ENCODE data around the gene SLC1A2. TPM values are rescaled to one million over a fixed set of nuclear protein-coding genes. Genes with fewer than 3 reads are reported as not detected.

SLC1A2 gene
- total RNA-seq, 4 donors from 2014 or later: 0.22 to 0.60 (median 0.41) TPM

DNA sequence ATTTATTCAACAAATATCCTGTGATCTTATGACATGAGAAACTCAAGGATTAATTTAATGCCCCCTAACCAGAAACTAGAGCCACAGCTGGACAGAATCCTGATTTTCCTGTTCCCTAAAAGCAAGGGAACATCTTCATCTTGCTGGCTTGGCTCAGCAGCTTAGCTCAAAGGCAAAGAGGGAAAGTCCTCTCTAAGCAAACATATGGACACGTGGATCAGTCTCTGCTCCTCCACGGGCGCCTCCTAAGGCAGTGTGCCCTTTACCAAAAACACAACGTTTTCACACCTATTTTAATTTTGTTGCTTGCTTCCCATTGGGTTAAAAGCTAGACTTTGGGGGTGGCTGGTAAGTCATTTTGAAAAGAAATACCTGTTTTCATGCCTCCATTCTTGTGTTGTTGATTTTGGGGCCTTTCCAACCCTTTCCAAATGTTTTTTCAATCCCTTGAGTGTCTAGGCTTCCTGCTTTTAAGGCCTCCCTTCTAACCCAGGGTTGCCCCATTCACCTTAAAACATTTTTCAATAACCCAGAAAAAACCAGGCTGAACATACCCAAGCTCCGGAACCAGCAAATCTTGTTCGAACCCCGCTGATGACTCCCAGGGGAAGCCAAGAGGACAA, 15.5 kb downstream of the SLC1A2 start:
- Histone ChIP-seq H3K27ac (no peak overlapping the region), H3K27me3 (peaks cover 0 to 4% of the 10 kb centered on the region in 2 donors), H3K9me3 (no peaks in the 10 kb centered on the region), H3K36me3 (no peaks in the 10 kb centered on the region), H3K4me1 (peaks cover 0 to 11% (median 0%) of the 10 kb centered on the region in 4 donors), H3K4me3 (no peak overlapping the region)
- WGBS, 2 donors: 70 to 81% methylated on average over 7 of the region's 7 CpGs
- TF ChIP-seq EP300 (IDR thresholded peaks at IDR 0.05) (no peak), CTCF (IDR thresholded peaks at IDR 0.05) (no peak), POLR2A (IDR thresholded peaks at IDR 0.05) (no peak)
- DNase-seq (ENCODE audit: low spot score in 2 of 2): no peak

GRCh38 chr11:35402751-35403660, 16.4 kb downstream of the SLC1A2 start:
- Histone ChIP-seq H3K36me3 (no peaks in the 10 kb centered on the region), H3K9me3 (no peaks in the 10 kb centered on the region), H3K27me3 (peaks cover 0 to 4% of the 10 kb centered on the region in 2 donors), H3K4me3 (no peak overlapping the region), H3K4me1 (peaks cover 0 to 11% (median 0%) of the 10 kb centered on the region in 4 donors), H3K27ac (no peak overlapping the region)
- no peak for DNase-seq (ENCODE audit: low spot score in 2 of 2)
- TF ChIP-seq EP300 (IDR thresholded peaks at IDR 0.05): no peak
- TF ChIP-seq CTCF (IDR thresholded peaks at IDR 0.05): no peak
- no peak for TF ChIP-seq POLR2A (IDR thresholded peaks at IDR 0.05)
- WGBS, 2 donors: 91% methylated on average over 9 of the region's 9 CpGs

DNA sequence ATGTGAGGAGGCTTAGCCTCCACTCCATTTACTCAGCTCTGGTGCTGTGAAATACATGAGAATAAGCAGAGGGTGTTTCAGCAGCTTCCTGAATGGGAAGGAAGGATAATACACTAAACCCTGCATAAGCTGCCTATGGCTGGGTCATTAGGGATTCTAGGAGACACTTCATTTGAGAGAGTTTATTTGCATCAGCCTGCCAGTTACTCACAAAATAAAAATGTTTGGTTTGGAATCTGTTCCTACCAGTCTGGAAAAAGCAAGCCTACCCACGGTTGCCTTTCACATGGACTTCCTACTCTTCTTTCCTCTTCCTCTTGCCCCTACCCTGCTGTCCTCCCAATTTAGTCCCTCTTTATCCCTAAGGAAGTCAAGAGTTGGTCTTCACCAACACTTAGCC, 20.5 kb downstream of the SLC1A2 start:
- H3K27me3 ChIP-seq: no peaks in the 10 kb centered on the region
- 34 to 71% methylated on average over 1 of the region's 1 CpG for WGBS, 2 donors
- no peak overlapping the region for H3K4me3 ChIP-seq
- H3K9me3 ChIP-seq: peaks cover 0 to 6% (median 0%) of the 10 kb centered on the region in 4 donors
- no peak overlapping the region for H3K27ac ChIP-seq
- H3K4me1 ChIP-seq: no peaks in the 10 kb centered on the region
- TF ChIP-seq EP300 (IDR thresholded peaks at IDR 0.05): no peak
- no peaks in the 10 kb centered on the region for H3K36me3 ChIP-seq
- DNase-seq (ENCODE audit: low spot score in 2 of 2): no peak

- WGBS, 2 donors: 87 to 88% methylated on average over 5 of the region's 5 CpGs
- Histone ChIP-seq H3K36me3 (no peaks in the 10 kb centered on the region), H3K9me3 (peaks cover 0 to 6% (median 0%) of the 10 kb centered on the region in 4 donors), H3K27ac (no peak overlapping the region), H3K4me1 (peaks cover 0 to 13% (median 10%) of the 10 kb centered on the region in 4 donors), H3K4me3 (no peak overlapping the region), H3K27me3 (no peaks in the 10 kb centered on the region)
- no peak for DNase-seq (ENCODE audit: low spot score in 2 of 2)
- no peak for TF ChIP-seq EP300 (IDR thresholded peaks at IDR 0.05)
- no peak for TF ChIP-seq POLR2A (IDR thresholded peaks at IDR 0.05)
- TF ChIP-seq CTCF (IDR thresholded peaks at IDR 0.05): no peak
These were observed 24.4 kb downstream of the SLC1A2 start for GRCh38 chr11:35394941-35395340.

GRCh38 chr11:35393098-35393497, 26.3 kb downstream of the SLC1A2 start:
- 67 to 74% methylated on average over 4 of the region's 4 CpGs for WGBS, 2 donors
- H3K27ac ChIP-seq: no peak overlapping the region
- no peak overlapping the region for H3K4me3 ChIP-seq
- no peaks in the 10 kb centered on the region for H3K27me3 ChIP-seq
- H3K9me3 ChIP-seq: peaks cover 0 to 6% (median 0%) of the 10 kb centered on the region in 4 donors
- no peak for DNase-seq (ENCODE audit: low spot score in 2 of 2)
- peaks cover 0 to 13% (median 10%) of the 10 kb centered on the region in 4 donors for H3K4me1 ChIP-seq
- H3K36me3 ChIP-seq: no peaks in the 10 kb centered on the region
- TF ChIP-seq EP300 (IDR thresholded peaks at IDR 0.05) (no peak), CTCF (IDR thresholded peaks at IDR 0.05) (no peak), POLR2A (IDR thresholded peaks at IDR 0.05) (no peak)
